H1 (cell line): ENCODE data around the gene MAML1. TPM values are rescaled to one million over a fixed set of nuclear protein-coding genes. Genes with fewer than 3 reads are reported as not detected.
"Not testable (repeated sequence)": the region's sequence is repeated elsewhere in the genome, so short reads cannot be mapped to it uniquely, and the experiment has no call there.

ENCODE experiments used
- CTCF ChIA-PET: fragments of 300-600 bp; sonication (Branson Sonifier 250); formaldehyde crosslinking; loops from one replicate; lab custom pipeline; 2021; ENCODE audit not compliant: partially characterized antibody; lab: Charles Lee
- POLR2A ChIA-PET: fragments of 300-600 bp; sonication (Branson Sonifier 250); formaldehyde crosslinking; loops from one replicate; lab custom pipeline; 2021; ENCODE audit warnings: inconsistent platforms; ENCODE audit not compliant: partially characterized antibody; lab: Charles Lee
- DNase-seq, 2 experiments: peaks; one replicate each; pipeline versions ENCODE4 v3.0.0 to v3.0.0-alpha.2; 2010 to 2022; ENCODE audit warnings: low spot score in 2 of 2, low read depth in 1 of 2, mixed read lengths in 1 of 2
- FAIRE-seq: peaks from 2 replicates; lab custom pipeline; 2011; peaks lifted over from hg19 to GRCh38; lab: Jason Lieb, UNC
- H2AFZ ChIP-seq: 2 replicates; pipeline ENCODE4 v1.8.1; 2012; ENCODE audit warnings: low read length, inconsistent platforms
- H2AK5ac ChIP-seq: 2 replicates; pipeline ENCODE4 v1.6.1; 2013; ENCODE audit warnings: low read depth, low read length
- H2BK120ac ChIP-seq: replicated peaks from 2 replicates; pipeline ENCODE3; 2013; ENCODE audit warnings: low read depth, low read length, inconsistent platforms
- H2BK12ac ChIP-seq: 2 replicates; pipeline ENCODE4 v1.6.1; 2013; ENCODE audit warnings: low read depth, low read length
- H2BK15ac ChIP-seq: 2 replicates; pipeline ENCODE4 v1.6.1; 2013; ENCODE audit warnings: low read length
- H2BK20ac ChIP-seq: 2 replicates; pipeline ENCODE4 v1.6.1; 2013; ENCODE audit warnings: low read length
- H2BK5ac ChIP-seq: 2 replicates; pipeline ENCODE4 v1.6.1; 2013; ENCODE audit warnings: low read depth, low read length
- H3K14ac ChIP-seq: 2 replicates; pipeline ENCODE4 v1.6.1; 2013; ENCODE audit warnings: inconsistent platforms; ENCODE audit not compliant: insufficient read length
- H3K18ac ChIP-seq: 2 replicates; pipeline ENCODE4 v1.6.1; 2013; ENCODE audit warnings: low read length; ENCODE audit errors: extremely low read depth
- H3K23ac ChIP-seq: 2 replicates; pipeline ENCODE4 v1.6.1; 2013; ENCODE audit warnings: inconsistent platforms; ENCODE audit not compliant: insufficient read length
- H3K23me2 ChIP-seq: 2 replicates; pipeline ENCODE4 v1.6.1; 2013; ENCODE audit warnings: low read depth, low read length
- H3K27ac ChIP-seq: 2 replicates; pipeline ENCODE4 v1.6.1; 2011; ENCODE audit warnings: low read depth, low read length, inconsistent platforms
- H3K27me3 ChIP-seq, 4 experiments: replicated peaks in 1 of 4; 1 replicate in 1 of 4; 2 replicates in 3 of 4; pipeline versions ENCODE4 v1.6.1 to v1.8.1; 2011 to 2013; ENCODE audit warnings: low read length in 3 of 4, mild to moderate bottlenecking in 3 of 4, inconsistent platforms in 2 of 4, mixed read lengths in 2 of 4, moderate library complexity in 1 of 4; ENCODE audit not compliant: control insufficient read depth in 3 of 4, insufficient read depth in 3 of 4; ENCODE audit errors: extremely low read depth in 1 of 4
- H3K36me3 ChIP-seq, 4 experiments: 2 replicates each; pipeline versions ENCODE4 v1.6.1 to v1.8.1; 2011 to 2013; ENCODE audit warnings: mild to moderate bottlenecking in 4 of 4, low read length in 3 of 4, moderate library complexity in 2 of 4, control low read depth in 1 of 4, inconsistent platforms in 1 of 4; ENCODE audit not compliant: insufficient read depth in 4 of 4, control insufficient read depth in 2 of 4
- H3K4ac ChIP-seq: replicated peaks from 2 replicates; pipeline ENCODE3; 2013; ENCODE audit warnings: low read length, low read depth, mixed read lengths, inconsistent platforms; ENCODE audit not compliant: insufficient read length
- H3K4me1 ChIP-seq, 4 experiments: replicated peaks in 1 of 4; 1 replicate in 1 of 4; 2 replicates in 3 of 4; pipeline versions ENCODE4 v1.6.1 to v1.8.1; 2011 to 2013; ENCODE audit warnings: low read length in 3 of 4, inconsistent platforms in 2 of 4, mixed read lengths in 1 of 4; ENCODE audit not compliant: insufficient read depth in 4 of 4, control insufficient read depth in 3 of 4
- H3K4me2 ChIP-seq, 2 experiments: 2 replicates each; pipeline versions ENCODE4 v1.6.1 to v1.8.1; 2011 to 2013; ENCODE audit warnings: low read depth in 2 of 2, low read length in 2 of 2, control low read depth in 1 of 2, inconsistent platforms in 1 of 2, mild to moderate bottlenecking in 1 of 2; ENCODE audit not compliant: insufficient read depth in 1 of 2
- H3K4me3 ChIP-seq, 4 experiments: fragments of 200-600, 300-600 bp in 1 of 4; sonication (generic), shearing (Covaris generic), sonication (Bioruptor Twin) in 1 of 4; 2 replicates each; pipeline versions ENCODE4 v1.5.1 to v1.8.1; 2011 to 2016; ENCODE audit warnings: low read length in 4 of 4, low read depth in 3 of 4, control low read depth in 2 of 4, inconsistent platforms in 2 of 4, mild to moderate bottlenecking in 2 of 4, mixed read lengths in 1 of 4, moderate library complexity in 1 of 4; ENCODE audit not compliant: insufficient read depth in 2 of 4; ENCODE audit errors: extremely low read depth in 1 of 4
- H3K56ac ChIP-seq: replicated peaks from 2 replicates; pipeline ENCODE3; 2013; ENCODE audit warnings: low read depth, mild to moderate bottlenecking, mixed read lengths, low read length, inconsistent platforms; ENCODE audit not compliant: insufficient read length
- H3K79me1 ChIP-seq: 2 replicates; pipeline ENCODE4 v1.6.1; 2013; ENCODE audit warnings: low read depth, low read length, control low read depth
- H3K79me2 ChIP-seq, 2 experiments: 2 replicates each; pipeline versions ENCODE4 v1.6.1 to v1.8.1; 2012 to 2013; ENCODE audit warnings: low read length in 2 of 2, mild to moderate bottlenecking in 2 of 2, inconsistent platforms in 1 of 2; ENCODE audit not compliant: insufficient read depth in 2 of 2, control insufficient read depth in 1 of 2
- H3K9ac ChIP-seq, 4 experiments: replicated peaks in 1 of 4; 1 replicate in 1 of 4; 2 replicates in 3 of 4; pipeline versions ENCODE4 v1.6.1 to v1.8.1; 2011 to 2013; ENCODE audit warnings: low read depth in 3 of 4, low read length in 3 of 4, control low read depth in 2 of 4, mild to moderate bottlenecking in 2 of 4, moderate library complexity in 2 of 4, inconsistent platforms in 1 of 4; ENCODE audit errors: extremely low read depth in 1 of 4
- H3K9me3 ChIP-seq, 2 experiments: 2 replicates each; pipeline versions ENCODE4 v1.6.1 to v1.8.1; 2012 to 2013; ENCODE audit warnings: mild to moderate bottlenecking in 2 of 2, moderate library complexity in 2 of 2, control low read depth in 1 of 2, inconsistent platforms in 1 of 2, low read depth in 1 of 2, low read length in 1 of 2, mixed read lengths in 1 of 2; ENCODE audit not compliant: insufficient read depth in 2 of 2
- H4K20me1 ChIP-seq, 2 experiments: replicated peaks in 1 of 2; 2 replicates each; pipeline versions ENCODE3 to v1.8.1; 2011 to 2013; ENCODE audit warnings: inconsistent platforms in 2 of 2, low read length in 2 of 2, mild to moderate bottlenecking in 1 of 2; ENCODE audit not compliant: insufficient read depth in 2 of 2, control insufficient read depth in 1 of 2
- H4K5ac ChIP-seq: 2 replicates; pipeline ENCODE4 v1.6.1; 2013; ENCODE audit warnings: low read length, low read depth, mixed read lengths, inconsistent platforms; ENCODE audit not compliant: insufficient read length
- H4K8ac ChIP-seq: 2 replicates; pipeline ENCODE4 v1.8.0; 2013; ENCODE audit warnings: mild to moderate bottlenecking, moderate library complexity, low read length, inconsistent platforms; ENCODE audit not compliant: insufficient read depth; ENCODE audit errors: extremely low read depth
- H4K91ac ChIP-seq: replicated peaks from 2 replicates; pipeline ENCODE3; 2013; ENCODE audit warnings: low read length, mixed read lengths, inconsistent platforms; ENCODE audit not compliant: insufficient read length
- BACH1 ChIP-seq: IDR thresholded peaks from 2 replicates; pipeline ENCODE4 v1.6.1; 2012; ENCODE audit warnings: low read length, improper control_type of control experiment
- SUZ12 ChIP-seq: fragments of 200-600 bp; sonication (generic); IDR thresholded peaks from 2 replicates; pipeline ENCODE4 v1.6.1; 2012; ENCODE audit warnings: mild to moderate bottlenecking, inconsistent platforms, low read length, moderate library complexity, mixed read lengths
- WGBS, 2 experiments: shearing (Covaris generic) in 1 of 2; methylation state at CpG; one replicate each; pipeline versions ENCODE4 v1.1.6 to v1.1.7; 2013 to 2015; ENCODE audit warnings: low lambda C conversion rate in 2 of 2, mixed read lengths in 2 of 2, inconsistent platforms in 1 of 2, low coverage in 1 of 2, missing lambda C conversion rate in 1 of 2; ENCODE audit not compliant: insufficient replicate concordance in 2 of 2, insufficient coverage in 1 of 2, insufficient read length in 1 of 2; ENCODE audit errors: extremely low coverage in 1 of 2, missing lambda C conversion rate in 1 of 2; 5-methylcytosine and 5-hydroxymethylcytosine counted together
- polyA plus RNA-seq, 7 experiments: library from polyadenylated mRNA; depleted of rRNA in 3 of 7; stranded (reverse) in 5 of 7; unstranded in 2 of 7; fragments of >200 nt in 5 of 7; fragments of 200-250 nt in 2 of 7; gene quantifications; 1 replicate in 5 of 7; 2 replicates in 1 of 7; 4 replicates in 1 of 7; pipeline versions ENCODE4 v1.2.1 to v1.2.3, GENCODE V29; 2011 to 2013; ENCODE audit warnings: missing spikeins in 2 of 7, mixed read lengths in 2 of 7
- total RNA-seq: library from RNA; stranded (reverse); fragmentation: NEBNext Ultra II Directional; extraction: Animal tissue kit (Norgen Biotek cat#: 25700); gene quantifications from 2 replicates; pipeline ENCODE4 v1.2.1, GENCODE V29; 2021

MAML1 gene
- total and polyA plus RNA-seq, 2 of the 8 experiments (the other 6 are each of a cell fraction or from before 2014, with no cell fraction given), result 17.1 to 41.9 TPM

DNA sequence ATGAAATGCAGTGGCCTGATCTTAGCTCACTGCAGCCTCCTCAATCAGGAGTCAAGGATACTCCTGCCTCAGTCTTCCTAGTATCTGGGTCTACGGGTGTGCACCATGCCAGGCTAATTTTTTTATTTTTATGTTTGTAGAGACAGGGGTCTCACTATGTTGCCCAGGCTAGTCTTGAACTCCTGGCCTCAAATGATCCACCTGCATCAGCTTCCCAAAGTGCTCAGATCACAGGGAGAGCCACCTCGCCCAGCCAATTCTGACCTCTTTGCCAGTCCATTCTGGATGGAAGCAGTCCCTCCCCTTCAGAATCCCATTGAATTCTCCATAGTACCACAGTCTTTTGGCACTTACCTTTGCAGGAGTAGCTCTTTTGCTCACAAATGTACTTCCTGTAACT is 35.5 kb upstream of the MAML1 start (continued):
- no peak for TF ChIP-seq SUZ12
- no peak for TF ChIP-seq BACH1

DNA sequence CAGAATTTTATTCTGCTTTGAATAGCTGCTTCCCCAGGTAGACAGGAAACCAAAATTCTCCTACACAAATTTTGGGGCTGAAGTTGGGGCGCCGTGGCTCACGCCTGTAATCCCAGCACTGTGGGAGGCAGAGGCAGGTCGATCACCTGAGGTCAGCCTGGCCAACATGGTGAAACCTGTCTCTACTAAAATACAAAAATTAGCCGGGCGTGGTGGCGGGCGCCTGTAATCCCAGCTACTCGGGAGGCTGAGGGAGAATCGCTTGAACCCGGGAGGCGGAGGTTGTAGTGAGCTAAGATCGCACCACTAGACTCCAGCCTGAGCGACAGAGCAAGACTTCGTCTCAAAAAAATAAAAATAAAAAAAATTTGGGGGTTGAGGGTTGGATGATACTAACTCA is 35.1 kb upstream of the MAML1 start:
- not testable (repeated sequence) for H2BK15ac ChIP-seq, H2AFZ ChIP-seq, H4K8ac ChIP-seq, H3K23ac ChIP-seq, H3K79me1 ChIP-seq, H3K4ac ChIP-seq, H3K9me3 ChIP-seq, H4K91ac ChIP-seq, DNase-seq, H3K23me2 ChIP-seq, H3K36me3 ChIP-seq, H2AK5ac ChIP-seq, FAIRE-seq, H3K27me3 ChIP-seq, H2BK20ac ChIP-seq, H3K4me1 ChIP-seq, H3K56ac ChIP-seq, H3K14ac ChIP-seq
- Histone ChIP-seq H4K20me1 (peaks cover 5 to 13% of the 10 kb centered on the region in 2 experiments), H2BK12ac (peak overlapping the region; percentile 76; the same call in 1 of the 2 replicates), H3K9ac (peak overlapping the region in 2 of 4 experiments; percentile 93 to 95; a peak in 1 of 7 replicates), H3K4me3 (peak overlapping the region; percentile 54 to 91 (median 65); a peak in 7 of 8 replicates), H2BK5ac (0 out of 2 replicates have a peak overlapping the region, but pooled peaks have one; percentile 84), H3K27ac (peak overlapping the region; percentile 91; the same call in 1 of the 2 replicates), H4K5ac (peak overlapping the region; percentile 51), H3K79me2 (peaks cover 25 to 35% of the 10 kb centered on the region in 2 experiments), H2BK120ac (peak overlapping the region; percentile 41), H3K4me2 (peak overlapping the region; percentile 78 to 85), H3K18ac (0 out of 2 replicates have a peak overlapping the region, but pooled peaks have one; percentile 48)
- POLR2A ChIA-PET, result interaction anchor here (0.9 to 5.7 kb wide), 9 partner anchors 11 to 147 kb away, joined by 3 to 50 read pairs (median 4); partner anchors contain the start of genes CBY3, HNRNPH1, MAML1 and RUFY1
- 94% methylated on average over 12 of the region's 15 CpGs; no CpG with 5 or more reads in 1 of the 2 experiments for WGBS, 2 experiments
- CTCF ChIA-PET, result interaction anchor here (0.8 kb wide), 1 partner anchor 9 kb away, joined by 4 read pairs; no protein-coding TSS in a partner anchor
